Natural killer cell (primary cell): ENCODE data around the gene RDH13. TPM values are rescaled to one million over a fixed set of nuclear protein-coding genes. Genes with fewer than 3 reads are reported as not detected.
A peak's percentile ranks its signal among the peaks of the same experiment; 100 is the strongest.
"Not testable (repeated sequence)": the region's sequence is repeated elsewhere in the genome, so short reads cannot be mapped to it uniquely, and the experiment has no call there.

Experiments
- ATAC-seq, 3 donors: fragments of 150-1000 bp in 2 of 3; fragments of 200-7000 bp in 1 of 3; cut with Tn5 transposase; 1 replicate in 1 of 3; 2 replicates in 2 of 3; pipeline ENCODE4 v1.10.0; 2021; ENCODE audit warnings: mild to moderate bottlenecking in 2 of 3, moderate library complexity in 2 of 3
- DNase-seq, 2 donors: peaks; one replicate each; pipeline versions ENCODE4 v3.0.0 to v3.0.0-alpha.2; 2013 to 2021; ENCODE audit warnings: mixed read lengths in 1 of 2
- H3K27ac ChIP-seq: one replicate; pipeline ENCODE4 v1.5.1; 2013; ENCODE audit warnings: mild to moderate bottlenecking, low read length
- H3K27me3 ChIP-seq: one replicate; pipeline ENCODE4 v1.6.1; 2013; ENCODE audit warnings: low read length; ENCODE audit not compliant: control insufficient read depth, insufficient read depth
- H3K36me3 ChIP-seq: one replicate; pipeline ENCODE4 v1.6.1; 2013; ENCODE audit warnings: low read length; ENCODE audit not compliant: control insufficient read depth, insufficient read depth
- H3K4me1 ChIP-seq: one replicate; pipeline ENCODE4 v1.6.1; 2013; ENCODE audit warnings: low read length; ENCODE audit not compliant: control insufficient read depth, insufficient read depth
- H3K4me3 ChIP-seq: one replicate; pipeline ENCODE4 v1.5.1; 2013; ENCODE audit warnings: low read length
- H3K9me3 ChIP-seq: one replicate; pipeline ENCODE4 v1.6.1; 2013; ENCODE audit warnings: low read length; ENCODE audit not compliant: control insufficient read depth, insufficient read depth
- H3K27ac Mint-ChIP-seq, 2 donors: one replicate each; pipeline ENCODE4 v1.8.0; 2022; ENCODE audit warnings: mild to moderate bottlenecking in 2 of 2, mixed read lengths in 2 of 2, moderate library complexity in 1 of 2
- H3K27me3 Mint-ChIP-seq, 2 donors: one replicate each; pipeline ENCODE4 v1.8.0; 2022; ENCODE audit warnings: low read depth in 2 of 2, mixed read lengths in 2 of 2
- H3K36me3 Mint-ChIP-seq: one replicate; pipeline ENCODE4 v1.8.0; 2022; ENCODE audit warnings: mixed read lengths
- H3K4me1 Mint-ChIP-seq, 2 donors: one replicate each; pipeline ENCODE4 v1.8.0; 2022; ENCODE audit warnings: mixed read lengths in 2 of 2
- H3K4me3 Mint-ChIP-seq: one replicate; pipeline ENCODE4 v1.8.0; 2022; ENCODE audit warnings: mild to moderate bottlenecking, moderate library complexity, mixed read lengths
- H3K9me3 Mint-ChIP-seq, 2 donors: one replicate each; pipeline ENCODE4 v1.8.0; 2022; ENCODE audit warnings: mixed read lengths in 2 of 2
- WGBS: methylation state at CpG from one replicate; pipeline ENCODE4 v1.1.7; 2013; ENCODE audit warnings: missing lambda C conversion rate; ENCODE audit not compliant: insufficient coverage; 5-methylcytosine and 5-hydroxymethylcytosine counted together
- intact Hi-C: fragments of 100-400 bp; cut with micrococcal nuclease; formaldehyde crosslinking; loops from one replicate; pipeline ENCODE4 v1.14.2; 2022
- total RNA-seq, 4 donors: library from RNA; stranded (reverse); fragments of 120-200 nt in 1 of 4; gene quantifications; one replicate each; pipeline versions ENCODE4 v1.2.3 to v1.2.4, GENCODE V29; 2013 to 2022
- TF ChIP-seq, protein P1 (sequence below): fragments of 200-600 bp; IDR thresholded peaks from one replicate; pipeline ENCODE4 v1.8.0; 2022; ENCODE audit warnings: antibody characterized with exemption

The RDH13 gene
- total RNA-seq, 3 donors from 2014 or later (not counting 1 experiment from before 2014, with no cell fraction given) = 18.2 to 25.3 (median 19.3) TPM

DNA sequence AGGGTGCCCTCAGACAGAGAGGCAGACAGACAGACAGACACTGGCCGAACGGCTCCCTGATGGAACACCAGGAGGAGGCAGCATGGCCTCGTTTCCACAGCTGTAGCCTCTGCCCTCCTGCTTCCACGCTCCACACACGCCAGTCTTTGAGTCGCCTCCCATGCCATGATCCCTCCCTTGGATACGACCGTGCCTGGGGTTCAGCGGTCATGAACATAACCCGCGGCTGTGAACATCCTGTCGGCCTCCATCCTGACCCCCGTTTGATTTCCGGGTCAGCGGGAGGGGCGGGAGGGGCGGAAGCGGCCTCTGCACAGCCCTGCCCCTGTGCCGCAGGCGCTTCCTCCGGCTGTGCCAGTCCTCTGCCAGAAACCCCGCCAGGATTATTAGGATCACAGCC is 48.2 kb downstream of the RDH13 start:
- TF ChIP-seq, protein P1, sequence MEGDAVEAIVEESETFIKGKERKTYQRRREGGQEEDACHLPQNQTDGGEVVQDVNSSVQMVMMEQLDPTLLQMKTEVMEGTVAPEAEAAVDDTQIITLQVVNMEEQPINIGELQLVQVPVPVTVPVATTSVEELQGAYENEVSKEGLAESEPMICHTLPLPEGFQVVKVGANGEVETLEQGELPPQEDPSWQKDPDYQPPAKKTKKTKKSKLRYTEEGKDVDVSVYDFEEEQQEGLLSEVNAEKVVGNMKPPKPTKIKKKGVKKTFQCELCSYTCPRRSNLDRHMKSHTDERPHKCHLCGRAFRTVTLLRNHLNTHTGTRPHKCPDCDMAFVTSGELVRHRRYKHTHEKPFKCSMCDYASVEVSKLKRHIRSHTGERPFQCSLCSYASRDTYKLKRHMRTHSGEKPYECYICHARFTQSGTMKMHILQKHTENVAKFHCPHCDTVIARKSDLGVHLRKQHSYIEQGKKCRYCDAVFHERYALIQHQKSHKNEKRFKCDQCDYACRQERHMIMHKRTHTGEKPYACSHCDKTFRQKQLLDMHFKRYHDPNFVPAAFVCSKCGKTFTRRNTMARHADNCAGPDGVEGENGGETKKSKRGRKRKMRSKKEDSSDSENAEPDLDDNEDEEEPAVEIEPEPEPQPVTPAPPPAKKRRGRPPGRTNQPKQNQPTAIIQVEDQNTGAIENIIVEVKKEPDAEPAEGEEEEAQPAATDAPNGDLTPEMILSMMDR = no peak
- Mint-ChIP-seq H3K4me3 (peak overlapping the region; percentile 64), H3K27me3 (no peaks in the 10 kb centered on the region), H3K36me3 (no peaks in the 10 kb centered on the region), H3K27ac (peak overlapping the region; percentile 50), H3K4me1 (peaks cover 38 to 44% of the 10 kb centered on the region in 2 donors), H3K9me3 (no peaks in the 10 kb centered on the region)
- intact Hi-C loops = loop anchor here (10.0 kb wide), 1 partner anchor 130 kb away; no protein-coding TSS in a partner anchor
- Histone ChIP-seq H3K4me1 (no peaks in the 10 kb centered on the region), H3K9me3 (no peaks in the 10 kb centered on the region), H3K27ac (peak overlapping the region; percentile 65), H3K36me3 (no peaks in the 10 kb centered on the region), H3K4me3 (peak overlapping the region; percentile 39), H3K27me3 (no peaks in the 10 kb centered on the region)
- ATAC-seq = peak; percentile 8 to 77 (median 64)
- peak in 1 of 2 donors; percentile 19 for DNase-seq
- WGBS = 73% methylated on average over 22 of the region's 22 CpGs

GRCh38 chr19:55013596-55013995 is 49.4 kb downstream of the RDH13 start:
- Mint-ChIP-seq H3K4me3 (no peak overlapping the region), H3K27ac (peak overlapping the region in 1 of 2 donors; percentile 50), H3K27me3 (no peaks in the 10 kb centered on the region), H3K4me1 (peaks cover 49 to 51% of the 10 kb centered on the region in 2 donors), H3K36me3 (no peaks in the 10 kb centered on the region), H3K9me3 (no peaks in the 10 kb centered on the region)
- no peak for DNase-seq
- no peak overlapping the region for H3K4me3 ChIP-seq
- no peaks in the 10 kb centered on the region for H3K9me3 ChIP-seq
- no peaks in the 10 kb centered on the region for H3K27me3 ChIP-seq
- no peak for ATAC-seq
- WGBS = 65% methylated on average over 3 of the region's 5 CpGs
- H3K4me1 ChIP-seq = no peaks in the 10 kb centered on the region
- TF ChIP-seq, protein P1 = no peak
- H3K36me3 ChIP-seq = no peaks in the 10 kb centered on the region
- no peak overlapping the region for H3K27ac ChIP-seq
- intact Hi-C loops = loop anchor here (10.0 kb wide), 1 partner anchor 129 kb away; no protein-coding TSS in a partner anchor

- Mint-ChIP-seq H3K27me3 (no peaks in the 10 kb centered on the region), H3K4me1 (peaks cover 57 to 62% of the 10 kb centered on the region in 2 donors), H3K36me3 (no peaks in the 10 kb centered on the region), H3K27ac (no peak overlapping the region), H3K4me3 (no peak overlapping the region), H3K9me3 (no peaks in the 10 kb centered on the region)
- 98% methylated on average over 3 of the region's 4 CpGs for whole genome bisulfite sequencing
- TF ChIP-seq, protein P1 = no peak
- ATAC-seq (no peak), DNase-seq (no peak)
- H3K27ac ChIP-seq = no peak overlapping the region
- intact Hi-C loops = loop anchor here (10.0 kb wide), 1 partner anchor 128 kb away; no protein-coding TSS in a partner anchor
- H3K36me3 ChIP-seq = no peaks in the 10 kb centered on the region
- no peaks in the 10 kb centered on the region for H3K27me3 ChIP-seq
- no peaks in the 10 kb centered on the region for H3K9me3 ChIP-seq
- H3K4me1 ChIP-seq = no peaks in the 10 kb centered on the region
- H3K4me3 ChIP-seq = no peak overlapping the region
These were observed 50.6 kb downstream of the RDH13 start for GRCh38 chr19:55012306-55012705.

GRCh38 chr19:55010561-55010960 is 52.4 kb downstream of the RDH13 start:
- intact Hi-C loops = loop anchor here (10.0 kb wide), 1 partner anchor 126 kb away; no protein-coding TSS in a partner anchor

GRCh38 chr19:55008781-55009180 is 54.2 kb downstream of the RDH13 start:
- peaks cover 20% of the 10 kb centered on the region for H3K4me1 ChIP-seq
- H3K27me3 ChIP-seq, H3K4me3 ChIP-seq, H3K9me3 Mint-ChIP-seq, H3K36me3 Mint-ChIP-seq, H3K27me3 Mint-ChIP-seq, H3K36me3 ChIP-seq, H3K27ac ChIP-seq, ATAC-seq, DNase-seq: not testable (repeated sequence)
- Mint-ChIP-seq H3K4me3 (peak overlapping the region; percentile 45), H3K27ac (peak overlapping the region; percentile 75 to 83), H3K4me1 (peaks cover 48 to 57% of the 10 kb centered on the region in 2 donors)
- H3K9me3 ChIP-seq = peaks cover 16% of the 10 kb centered on the region
- intact Hi-C loops = loop anchor here (5.0 kb wide), 1 partner anchor 49 kb away; no protein-coding TSS in a partner anchor
- WGBS = 92% methylated on average over 7 of the region's 7 CpGs

More at GRCh38 chr19:55010561-55010960, 52.4 kb downstream of the RDH13 start:
- not testable (repeated sequence) for H3K4me3 ChIP-seq, H3K36me3 ChIP-seq, H3K27me3 ChIP-seq, ATAC-seq, H3K4me3 Mint-ChIP-seq, H3K36me3 Mint-ChIP-seq, H3K9me3 ChIP-seq, DNase-seq, H3K27ac ChIP-seq, H3K27me3 Mint-ChIP-seq, H3K9me3 Mint-ChIP-seq
- H3K4me1 ChIP-seq = peaks cover 14% of the 10 kb centered on the region
- Mint-ChIP-seq H3K4me1 (peaks cover 64 to 73% of the 10 kb centered on the region in 2 donors), H3K27ac (peak overlapping the region in 1 of 2 donors; percentile 40)
- WGBS = 96% methylated on average over 6 of the region's 7 CpGs

DNA sequence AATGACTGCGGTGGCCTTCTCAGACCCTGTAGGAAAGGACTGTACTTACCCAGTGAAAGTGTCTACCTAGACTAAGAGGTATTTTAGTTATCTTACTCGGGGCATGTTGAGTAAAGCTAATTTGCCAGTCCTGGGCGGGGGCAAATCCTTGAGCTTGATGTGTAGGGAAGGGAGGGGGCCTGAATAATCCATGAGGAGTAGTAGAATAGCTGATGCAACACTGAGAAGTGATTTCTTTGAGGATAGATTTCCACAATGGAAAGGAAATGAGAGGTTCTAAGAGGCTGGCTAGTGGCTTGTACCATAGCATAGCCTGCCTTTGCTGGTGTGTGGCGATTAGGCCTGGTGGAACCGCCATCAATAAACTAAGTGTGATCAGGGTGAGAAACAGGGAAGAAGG is 54.8 kb downstream of the RDH13 start:
- not testable (repeated sequence) for H3K27me3 ChIP-seq, H3K36me3 ChIP-seq, H3K9me3 Mint-ChIP-seq, ATAC-seq, DNase-seq, H3K4me3 ChIP-seq, H3K27ac ChIP-seq, H3K36me3 Mint-ChIP-seq, H3K27me3 Mint-ChIP-seq
- Histone ChIP-seq H3K4me1 (peaks cover 20% of the 10 kb centered on the region), H3K9me3 (peaks cover 16% of the 10 kb centered on the region)
- 100% methylated on average over 1 of the region's 5 CpGs for WGBS
- peaks cover 48 to 57% of the 10 kb centered on the region in 2 donors for H3K4me1 Mint-ChIP-seq
- H3K27ac Mint-ChIP-seq = peak overlapping the region; percentile 75 to 83
- intact Hi-C loops = loop anchor here (5.0 kb wide), 1 partner anchor 49 kb away; no protein-coding TSS in a partner anchor
- peak overlapping the region; percentile 84 for H3K4me3 Mint-ChIP-seq
